IMR-90 (cell line): ENCODE measurements around the gene JMJD1C.

Source experiments
- BHLHE40 ChIP-seq: fragments of 150-350 bp; IDR thresholded peaks from 2 replicates; pipeline ENCODE4 v1.6.1; 2016; ENCODE audit warnings: mild to moderate bottlenecking, low read depth, low read length
- CEBPB ChIP-seq: IDR thresholded peaks from 2 replicates; pipeline ENCODE4 v1.6.1; 2012; ENCODE audit warnings: low read depth, low read length, improper control_type of control experiment
- FOS ChIP-seq: fragments of 150-350 bp; IDR thresholded peaks from 2 replicates; pipeline ENCODE4 v1.6.1; 2016; ENCODE audit warnings: low read depth, low read length
- MAFK ChIP-seq: IDR thresholded peaks from 2 replicates; pipeline ENCODE4 v1.6.1; 2012; ENCODE audit warnings: low read depth, low read length, improper control_type of control experiment
- MAZ ChIP-seq: IDR thresholded peaks from 2 replicates; pipeline ENCODE4 v1.6.1; 2012; ENCODE audit warnings: low read depth, mild to moderate bottlenecking, low read length, improper control_type of control experiment, moderate library complexity, borderline replicate concordance
- MXI1 ChIP-seq: IDR thresholded peaks from 2 replicates; pipeline ENCODE4 v1.6.1; 2012; ENCODE audit warnings: low read depth, mild to moderate bottlenecking, low read length, moderate library complexity, borderline replicate concordance
- POLR2A ChIP-seq: IDR thresholded peaks from 2 replicates; pipeline ENCODE4 v1.6.1; 2012; ENCODE audit warnings: mild to moderate bottlenecking, low read depth, low read length
- RAD21 ChIP-seq: IDR thresholded peaks from 2 replicates; pipeline ENCODE4 v1.6.1; 2012; ENCODE audit warnings: low read length, improper control_type of control experiment
- RCOR1 ChIP-seq: IDR thresholded peaks from 2 replicates; pipeline ENCODE4 v1.6.1; 2012; ENCODE audit warnings: mild to moderate bottlenecking, low read length, improper control_type of control experiment; ENCODE audit not compliant: insufficient replicate concordance
- RFX5 ChIP-seq: IDR thresholded peaks from 2 replicates; pipeline ENCODE4 v1.8.0; 2012; ENCODE audit warnings: low read depth, mild to moderate bottlenecking, low read length, moderate library complexity
- SMC3 ChIP-seq: fragments of 150-350 bp; IDR thresholded peaks from 2 replicates; pipeline ENCODE4 v1.6.1; 2016; ENCODE audit warnings: low read depth, mild to moderate bottlenecking, antibody characterized with exemption, low read length, moderate library complexity
- TF ChIP-seq, protein P1 (sequence below): conservative IDR thresholded peaks from 2 replicates; pipeline ENCODE4 v1.5.1; 2012; ENCODE audit warnings: mild to moderate bottlenecking, low read depth, low read length, improper control_type of control experiment
- TF ChIP-seq, protein P2 (sequence below): fragments of 150-350 bp; IDR thresholded peaks from 2 replicates; pipeline ENCODE4 v1.6.1; 2016; ENCODE audit warnings: low read depth, mild to moderate bottlenecking, low read length, moderate library complexity, borderline replicate concordance

DNA sequence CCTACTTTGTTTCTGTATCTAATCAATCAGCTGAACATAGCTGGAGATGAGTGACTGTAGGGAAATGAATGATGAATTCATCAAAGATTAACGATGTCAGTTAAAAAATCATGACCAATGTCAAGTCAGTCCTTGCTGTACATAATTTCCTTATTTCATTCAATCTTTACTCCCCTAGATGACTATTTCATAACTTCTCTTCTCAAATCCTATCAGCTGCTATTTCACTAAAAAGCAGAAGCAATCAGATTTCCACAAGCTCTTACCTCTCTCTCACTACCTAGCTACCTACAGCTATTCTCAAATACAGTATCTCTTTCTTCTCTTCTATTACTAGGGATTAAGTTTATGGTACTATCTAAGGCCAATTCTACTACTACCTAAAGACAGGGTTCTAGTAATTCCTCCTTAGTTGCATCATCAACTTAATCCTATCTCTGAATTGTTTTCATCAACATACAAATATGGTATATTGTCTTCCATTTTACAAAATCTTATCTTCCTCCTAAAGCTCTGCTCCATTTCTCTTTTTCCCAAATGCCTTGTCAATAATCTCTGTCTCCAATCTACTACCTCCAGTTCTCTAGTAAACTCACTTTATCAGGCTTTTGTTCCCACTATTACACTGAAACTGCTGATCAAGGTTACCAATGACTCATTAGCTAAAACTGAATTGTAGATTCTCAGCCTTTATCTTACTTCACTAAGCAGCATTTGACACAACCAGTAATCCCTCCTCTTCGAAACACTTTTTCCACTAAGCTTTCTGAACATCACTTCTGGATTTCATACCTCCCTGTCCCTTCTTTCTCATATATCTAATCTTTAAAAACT is 28.4 kb downstream of the JMJD1C start:
- TF ChIP-seq BHLHE40 (no peak), SMC3 (no peak), POLR2A (no peak), RCOR1 (no peak), MAFK (0 out of 2 replicates have a peak, but pooled peaks have one; percentile 4), RAD21 (no peak), MAZ (no peak), RFX5 (no peak), MXI1 (no peak), CEBPB (peak; percentile 33; the same call in 1 of the 2 replicates), FOS (no peak)
- TF ChIP-seq, protein P1, sequence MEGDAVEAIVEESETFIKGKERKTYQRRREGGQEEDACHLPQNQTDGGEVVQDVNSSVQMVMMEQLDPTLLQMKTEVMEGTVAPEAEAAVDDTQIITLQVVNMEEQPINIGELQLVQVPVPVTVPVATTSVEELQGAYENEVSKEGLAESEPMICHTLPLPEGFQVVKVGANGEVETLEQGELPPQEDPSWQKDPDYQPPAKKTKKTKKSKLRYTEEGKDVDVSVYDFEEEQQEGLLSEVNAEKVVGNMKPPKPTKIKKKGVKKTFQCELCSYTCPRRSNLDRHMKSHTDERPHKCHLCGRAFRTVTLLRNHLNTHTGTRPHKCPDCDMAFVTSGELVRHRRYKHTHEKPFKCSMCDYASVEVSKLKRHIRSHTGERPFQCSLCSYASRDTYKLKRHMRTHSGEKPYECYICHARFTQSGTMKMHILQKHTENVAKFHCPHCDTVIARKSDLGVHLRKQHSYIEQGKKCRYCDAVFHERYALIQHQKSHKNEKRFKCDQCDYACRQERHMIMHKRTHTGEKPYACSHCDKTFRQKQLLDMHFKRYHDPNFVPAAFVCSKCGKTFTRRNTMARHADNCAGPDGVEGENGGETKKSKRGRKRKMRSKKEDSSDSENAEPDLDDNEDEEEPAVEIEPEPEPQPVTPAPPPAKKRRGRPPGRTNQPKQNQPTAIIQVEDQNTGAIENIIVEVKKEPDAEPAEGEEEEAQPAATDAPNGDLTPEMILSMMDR = no peak
- TF ChIP-seq, protein P2, sequence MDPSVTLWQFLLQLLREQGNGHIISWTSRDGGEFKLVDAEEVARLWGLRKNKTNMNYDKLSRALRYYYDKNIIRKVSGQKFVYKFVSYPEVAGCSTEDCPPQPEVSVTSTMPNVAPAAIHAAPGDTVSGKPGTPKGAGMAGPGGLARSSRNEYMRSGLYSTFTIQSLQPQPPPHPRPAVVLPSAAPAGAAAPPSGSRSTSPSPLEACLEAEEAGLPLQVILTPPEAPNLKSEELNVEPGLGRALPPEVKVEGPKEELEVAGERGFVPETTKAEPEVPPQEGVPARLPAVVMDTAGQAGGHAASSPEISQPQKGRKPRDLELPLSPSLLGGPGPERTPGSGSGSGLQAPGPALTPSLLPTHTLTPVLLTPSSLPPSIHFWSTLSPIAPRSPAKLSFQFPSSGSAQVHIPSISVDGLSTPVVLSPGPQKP = no peak
